Stimulated activated CD4-positive, alpha-beta T cell treated with anti-CD3 and anti-CD28 coated beads, TNF-alpha, amount 100 ng/mL, for 1 hour (primary cell): ENCODE results near the gene PCDHB15.
"Not testable (repeated sequence)": the region's sequence is repeated elsewhere in the genome, so short reads cannot be mapped to it uniquely, and the experiment has no call there.

ENCODE experiments used
- DNase-seq, 3 donors: peaks; one replicate each; pipeline ENCODE4 v3.0.0-alpha.2; 2020; ENCODE audit warnings: low read depth in 3 of 3, low spot score in 1 of 3

PCDHB15 gene

DNA sequence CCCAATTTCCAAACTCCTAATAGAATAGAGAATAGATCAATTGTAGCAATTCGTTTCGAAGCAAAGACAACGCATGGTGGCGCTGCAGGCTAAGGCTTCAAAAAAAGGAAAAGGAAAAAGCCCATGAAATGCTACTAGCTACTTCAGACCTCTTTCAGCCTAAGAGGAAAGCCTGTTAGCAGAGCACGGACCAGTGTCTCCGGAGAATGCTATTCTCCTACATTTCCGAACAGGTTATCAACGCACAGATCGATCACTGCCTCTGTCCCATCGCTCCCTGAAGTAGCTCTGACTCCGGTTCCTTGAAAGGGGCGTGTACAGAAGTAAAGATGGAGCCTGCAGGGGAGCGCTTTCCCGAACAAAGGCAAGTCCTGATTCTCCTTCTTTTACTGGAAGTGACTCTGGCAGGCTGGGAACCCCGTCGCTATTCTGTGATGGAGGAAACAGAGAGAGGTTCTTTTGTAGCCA is at the start of gene PCDHB15:
Gene PCDHB15, plus strand, starts transcription at position 146 of the 468 bp plus-strand sequence. Its CDS starts 184 bp downstream, at position 330.
- no peak for DNase-seq

- DNase-seq: no peak
Measured at GRCh38 chr5:141196363-141196762, 48.8 kb upstream of the PCDHB15 start.

DNA sequence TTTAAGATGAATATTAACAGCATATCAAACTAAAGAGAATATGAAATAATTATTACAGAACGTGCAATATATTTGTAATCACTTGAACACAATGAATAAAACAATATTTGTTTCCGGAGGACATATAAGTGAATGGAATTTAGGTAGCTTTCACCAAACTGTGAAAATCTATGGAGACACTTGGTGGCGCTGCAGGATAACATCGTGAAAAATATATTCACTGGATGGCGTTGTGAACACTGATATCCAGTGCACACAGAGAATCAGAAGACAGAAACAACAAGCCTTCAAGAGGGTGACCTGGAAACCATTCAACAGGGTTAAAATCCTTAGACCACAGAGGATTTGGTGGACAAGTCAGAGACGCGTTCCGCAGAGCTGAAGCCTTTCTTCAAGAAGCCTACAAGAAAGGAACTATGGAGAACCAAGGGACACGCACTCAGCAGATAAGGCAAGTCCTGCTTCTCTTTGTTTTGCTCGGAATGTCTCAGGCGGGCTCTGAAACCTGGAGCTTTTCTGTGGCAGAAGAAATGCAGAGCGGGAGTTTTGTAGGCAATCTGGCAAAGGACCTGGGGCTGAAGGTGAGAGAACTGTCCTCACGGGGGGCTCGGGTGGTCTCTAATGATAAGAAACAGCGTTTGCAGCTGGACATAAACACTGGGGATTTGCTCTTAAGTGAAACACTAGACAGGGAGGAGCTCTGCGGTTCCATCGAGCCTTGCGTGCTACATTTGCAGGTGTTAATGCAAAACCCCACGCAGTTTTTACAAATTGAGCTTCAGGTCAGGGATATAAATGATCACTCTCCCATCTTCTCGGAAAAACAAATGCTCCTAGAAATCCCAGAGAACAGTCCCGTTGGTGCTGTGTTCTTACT is 45.6 kb upstream of the PCDHB15 start, which contains the start of gene PCDHB11:
Gene PCDHB11, plus strand, starts transcription at position 269 of the 877 bp plus-strand sequence. Its CDS starts 148 bp downstream, at position 417.
- no peak for DNase-seq

DNA sequence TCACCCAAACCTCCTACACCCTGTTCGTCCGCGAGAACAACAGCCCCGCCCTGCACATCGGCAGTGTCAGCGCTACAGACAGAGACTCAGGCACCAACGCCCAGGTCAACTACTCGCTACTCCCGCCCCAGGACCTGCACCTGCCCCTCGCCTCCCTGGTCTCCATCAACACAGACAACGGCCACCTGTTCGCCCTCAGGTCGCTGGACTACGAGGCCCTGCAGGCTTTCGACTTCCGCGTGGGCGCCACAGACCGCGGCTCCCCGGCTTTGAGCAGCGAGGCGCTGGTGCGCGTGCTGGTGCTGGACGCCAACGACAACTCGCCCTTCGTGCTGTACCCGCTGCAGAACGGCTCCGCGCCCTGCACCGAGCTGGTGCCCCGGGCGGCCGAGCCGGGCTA is 44.1 kb upstream of the PCDHB15 start:
- DNase-seq: not testable (repeated sequence)

DNA sequence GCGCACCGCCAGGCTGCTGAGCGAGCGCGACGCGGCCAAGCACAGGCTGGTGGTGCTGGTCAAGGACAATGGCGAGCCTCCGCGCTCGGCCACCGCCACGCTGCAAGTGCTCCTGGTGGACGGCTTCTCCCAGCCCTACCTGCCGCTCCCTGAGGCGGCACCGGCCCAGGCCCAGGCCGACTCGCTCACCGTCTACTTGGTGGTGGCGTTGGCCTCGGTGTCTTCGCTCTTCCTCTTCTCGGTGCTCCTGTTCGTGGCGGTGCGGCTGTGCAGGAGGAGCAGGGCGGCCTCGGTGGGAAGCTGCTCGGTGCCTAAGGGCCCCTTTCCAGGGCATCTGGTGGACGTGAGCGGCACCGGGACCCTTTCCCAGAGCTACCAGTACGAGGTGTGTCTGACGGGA is 43.5 kb upstream of the PCDHB15 start:
- DNase-seq: not testable (repeated sequence)

- no peak for DNase-seq
Measured at GRCh38 chr5:141208478-141208877, 36.7 kb upstream of the PCDHB15 start, which contains the start of gene PCDHB12. TSS of gene PCDHB12 (plus strand) at chr5:141208719. CDS start at chr5:141208908, 189 bp downstream.

DNA sequence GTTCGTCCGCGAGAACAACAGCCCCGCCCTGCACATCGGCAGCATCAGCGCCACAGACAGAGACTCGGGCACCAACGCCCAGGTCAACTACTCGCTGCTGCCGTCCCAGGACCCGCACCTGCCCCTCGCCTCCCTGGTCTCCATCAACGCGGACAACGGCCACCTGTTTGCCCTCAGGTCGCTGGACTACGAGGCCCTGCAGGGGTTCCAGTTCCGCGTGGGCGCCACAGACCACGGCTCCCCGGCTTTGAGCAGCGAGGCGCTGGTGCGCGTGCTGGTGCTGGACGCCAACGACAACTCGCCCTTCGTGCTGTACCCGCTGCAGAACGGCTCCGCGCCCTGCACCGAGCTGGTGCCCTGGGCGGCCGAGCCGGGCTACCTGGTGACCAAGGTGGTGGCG is 34.9 kb upstream of the PCDHB15 start:
- DNase-seq: not testable (repeated sequence)

GRCh38 chr5:141210849-141211248 is 34.3 kb upstream of the PCDHB15 start:
- not testable (repeated sequence) for DNase-seq

DNA sequence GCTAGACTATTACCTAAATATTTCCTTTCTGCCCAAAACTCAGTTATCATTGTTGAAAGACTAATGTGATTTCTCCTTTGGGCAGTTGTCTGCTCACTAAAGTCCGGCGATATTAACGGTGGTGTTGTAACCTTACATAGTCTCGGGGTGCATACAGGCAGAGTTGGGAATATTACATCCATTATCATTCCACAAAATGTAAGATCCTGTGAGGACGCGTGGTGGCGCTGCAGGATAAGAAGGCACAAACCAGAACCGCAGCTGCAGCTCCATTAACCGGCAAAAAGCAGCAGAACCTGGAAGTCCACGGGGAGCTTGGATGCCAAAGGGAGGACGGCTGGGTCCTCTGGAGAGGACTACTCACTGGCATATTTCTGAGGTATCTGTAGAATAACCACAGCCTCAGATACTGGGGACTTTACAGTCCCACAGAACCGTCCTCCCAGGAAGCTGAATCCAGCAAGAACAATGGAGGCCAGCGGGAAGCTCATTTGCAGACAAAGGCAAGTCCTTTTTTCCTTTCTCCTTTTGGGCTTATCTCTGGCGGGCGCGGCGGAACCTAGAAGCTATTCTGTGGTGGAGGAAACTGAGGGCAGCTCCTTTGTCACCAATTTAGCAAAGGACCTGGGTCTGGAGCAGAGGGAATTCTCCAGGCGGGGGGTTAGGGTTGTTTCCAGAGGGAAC is 31.4 kb upstream of the PCDHB15 start, which contains the start of gene PCDHB13:
Gene PCDHB13, plus strand, starts transcription at position 264 of the 684 bp plus-strand sequence. Its CDS starts 205 bp downstream, at position 469.
- DNase-seq: not testable (repeated sequence)

DNA sequence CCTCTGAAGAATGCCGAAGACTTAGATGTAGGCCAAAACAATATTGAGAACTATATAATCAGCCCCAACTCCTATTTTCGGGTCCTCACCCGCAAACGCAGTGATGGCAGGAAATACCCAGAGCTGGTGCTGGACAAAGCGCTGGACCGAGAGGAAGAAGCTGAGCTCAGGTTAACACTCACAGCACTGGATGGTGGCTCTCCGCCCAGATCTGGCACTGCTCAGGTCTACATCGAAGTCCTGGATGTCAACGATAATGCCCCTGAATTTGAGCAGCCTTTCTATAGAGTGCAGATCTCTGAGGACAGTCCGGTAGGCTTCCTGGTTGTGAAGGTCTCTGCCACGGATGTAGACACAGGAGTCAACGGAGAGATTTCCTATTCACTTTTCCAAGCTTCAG is 30.6 kb upstream of the PCDHB15 start:
- DNase-seq: not testable (repeated sequence)

- not testable (repeated sequence) for DNase-seq
Measured at GRCh38 chr5:141215504-141215903, 29.7 kb upstream of the PCDHB15 start.

DNA sequence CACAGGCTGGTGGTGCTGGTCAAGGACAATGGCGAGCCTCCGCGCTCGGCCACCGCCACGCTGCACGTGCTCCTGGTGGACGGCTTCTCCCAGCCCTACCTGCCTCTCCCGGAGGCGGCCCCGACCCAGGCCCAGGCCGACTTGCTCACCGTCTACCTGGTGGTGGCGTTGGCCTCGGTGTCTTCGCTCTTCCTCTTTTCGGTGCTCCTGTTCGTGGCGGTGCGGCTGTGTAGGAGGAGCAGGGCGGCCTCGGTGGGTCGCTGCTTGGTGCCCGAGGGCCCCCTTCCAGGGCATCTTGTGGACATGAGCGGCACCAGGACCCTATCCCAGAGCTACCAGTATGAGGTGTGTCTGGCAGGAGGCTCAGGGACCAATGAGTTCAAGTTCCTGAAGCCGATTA is 29.2 kb upstream of the PCDHB15 start:
- not testable (repeated sequence) for DNase-seq

DNA sequence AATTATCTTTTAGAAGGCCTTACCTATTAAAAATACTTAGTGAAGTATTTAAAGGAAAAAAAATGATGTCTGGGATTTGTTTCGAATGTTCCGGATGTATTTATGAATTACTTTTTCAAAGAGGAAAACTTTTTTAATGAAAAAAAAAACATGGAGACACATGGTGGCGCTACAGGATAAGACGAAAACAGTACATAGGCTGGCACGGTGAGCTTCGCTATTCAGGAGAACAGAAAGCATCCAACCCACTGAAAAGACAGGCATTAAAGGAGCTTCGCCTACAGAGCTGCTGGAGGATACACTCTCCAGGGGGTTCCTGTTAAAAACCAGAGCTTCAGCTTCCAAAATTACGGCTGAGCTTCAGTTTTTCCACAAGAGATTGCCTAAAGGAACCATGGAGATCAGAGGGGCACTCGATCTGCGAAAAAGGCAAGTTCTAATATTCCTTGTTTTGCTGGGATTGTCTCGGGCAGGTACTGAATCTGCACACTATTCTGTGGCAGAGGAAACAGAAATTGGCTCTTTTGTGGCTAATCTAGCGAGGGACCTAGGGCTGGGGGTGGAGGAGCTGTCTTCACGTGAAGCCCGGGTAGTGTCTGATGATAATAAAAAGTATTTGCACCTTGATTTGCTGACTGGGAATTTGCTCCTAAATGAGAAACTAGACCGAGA is 21.9 kb upstream of the PCDHB15 start, which contains the start of gene PCDHB14:
Gene PCDHB14, plus strand, starts transcription at position 232 of the 672 bp plus-strand sequence. Its CDS starts 163 bp downstream, at position 395.
- DNase-seq: no peak

DNA sequence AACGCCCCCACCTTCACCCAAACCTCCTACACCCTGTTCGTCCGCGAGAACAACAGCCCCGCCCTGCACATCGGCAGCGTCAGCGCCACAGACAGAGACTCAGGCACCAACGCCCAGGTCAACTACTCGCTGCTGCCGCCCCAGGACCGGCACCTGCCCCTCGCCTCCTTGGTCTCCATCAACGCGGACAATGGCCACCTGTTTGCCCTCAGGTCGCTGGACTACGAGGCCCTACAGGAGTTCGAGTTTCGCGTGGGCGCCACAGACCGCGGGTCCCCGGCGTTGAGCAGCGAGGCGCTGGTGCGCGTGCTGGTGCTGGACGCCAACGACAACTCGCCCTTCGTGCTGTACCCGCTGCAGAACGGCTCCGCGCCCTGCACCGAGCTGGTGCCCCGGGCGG is 20.4 kb upstream of the PCDHB15 start:
- not testable (repeated sequence) for DNase-seq

- not testable (repeated sequence) for DNase-seq
Measured at GRCh38 chr5:141225421-141225820, 19.8 kb upstream of the PCDHB15 start.

GRCh38 chr5:141234109-141234667 is 11.0 kb upstream of the PCDHB15 start:
- DNase-seq: no peak

DNA sequence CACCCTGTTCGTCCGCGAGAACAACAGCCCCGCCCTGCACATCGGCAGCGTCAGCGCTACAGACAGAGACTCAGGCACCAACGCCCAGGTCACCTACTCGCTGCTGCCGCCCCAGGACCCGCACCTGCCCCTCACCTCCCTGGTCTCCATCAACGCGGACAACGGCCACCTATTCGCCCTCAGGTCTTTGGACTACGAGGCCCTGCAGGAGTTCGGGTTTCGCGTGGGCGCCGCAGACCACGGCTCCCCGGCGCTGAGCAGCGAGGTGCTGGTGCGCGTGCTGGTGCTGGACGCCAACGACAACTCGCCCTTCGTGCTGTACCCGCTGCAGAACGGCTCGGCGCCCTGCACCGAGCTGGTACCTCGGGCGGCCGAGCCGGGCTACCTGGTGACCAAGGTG is 9.3 kb upstream of the PCDHB15 start:
- DNase-seq: not testable (repeated sequence)

- no peak for DNase-seq
Measured at GRCh38 chr5:141236516-141237313, 8.5 kb upstream of the PCDHB15 start.

DNA sequence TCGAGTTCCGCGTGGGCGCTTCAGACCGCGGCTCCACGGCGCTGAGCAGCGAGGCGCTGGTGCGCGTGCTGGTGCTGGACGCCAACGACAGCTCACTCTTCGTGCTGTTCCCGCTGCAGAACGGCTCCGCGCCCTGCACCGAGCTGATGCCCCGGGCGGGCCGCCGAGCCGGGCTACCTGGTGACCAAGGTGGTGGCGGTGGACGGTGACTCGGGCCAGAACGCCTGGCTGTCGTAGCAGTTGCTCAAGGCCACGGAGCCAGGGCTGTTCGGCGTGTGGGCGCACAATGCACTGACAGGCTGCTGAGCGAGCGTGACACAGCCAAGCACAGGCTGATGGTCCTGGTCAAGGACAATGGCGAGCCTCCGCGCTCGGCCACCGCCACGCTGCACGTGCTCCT is 3.7 kb upstream of the PCDHB15 start:
- DNase-seq: no peak

- DNase-seq: not testable (repeated sequence)
Measured at GRCh38 chr5:141246971-141247370, 1.8 kb downstream of the PCDHB15 start.
